GM12873 (cell line): Measurements from ENCODE around the gene SEC22C.

ENCODE experiments used
- TF ChIP-seq, protein P1 (sequence below): IDR thresholded peaks from 2 replicates; pipeline ENCODE4 v1.5.1; 2012; ENCODE audit warnings: low read depth, mild to moderate bottlenecking, moderate library complexity, low read length, control low read depth; ENCODE audit not compliant: insufficient read depth; ENCODE audit errors: missing control alignments

The SEC22C gene

DNA sequence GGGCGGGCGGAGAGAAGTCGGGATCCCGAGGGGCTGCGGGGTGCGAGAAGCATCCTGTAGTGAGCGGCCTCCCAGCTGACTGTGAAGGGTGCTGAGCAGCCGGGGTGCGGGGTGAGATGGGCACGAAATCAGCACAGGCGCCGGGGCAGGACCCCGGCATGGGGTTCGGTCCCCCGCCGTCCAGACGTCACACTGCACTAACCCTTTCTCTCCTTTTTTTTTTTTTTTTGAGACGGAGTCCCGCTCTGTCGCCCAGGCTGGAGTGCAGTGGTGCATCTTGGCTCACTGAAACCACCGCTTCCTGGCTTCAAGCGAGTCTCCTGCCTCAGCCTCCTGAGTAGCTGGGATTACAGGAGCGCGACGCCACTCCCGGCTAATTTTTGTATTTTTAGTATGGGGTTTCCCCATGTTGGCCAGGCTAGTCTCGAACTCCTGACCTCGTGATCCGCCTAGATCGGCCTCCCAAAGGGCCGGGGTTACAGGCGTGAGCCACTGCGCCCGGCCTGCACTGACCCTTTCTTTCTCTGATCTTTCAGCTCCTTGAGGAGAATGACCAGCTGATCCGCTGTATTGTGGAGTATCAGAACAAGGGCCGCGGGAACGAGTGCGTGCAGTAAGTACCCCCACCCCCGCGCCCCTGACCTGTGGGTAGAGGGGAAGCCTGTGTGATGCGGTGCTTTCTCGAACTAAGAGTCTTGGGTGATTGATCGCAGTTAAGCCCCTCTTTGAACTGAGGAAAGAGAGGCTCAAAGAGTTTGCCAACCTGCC is 9.4 kb upstream of the SEC22C start:
- TF ChIP-seq, protein P1, sequence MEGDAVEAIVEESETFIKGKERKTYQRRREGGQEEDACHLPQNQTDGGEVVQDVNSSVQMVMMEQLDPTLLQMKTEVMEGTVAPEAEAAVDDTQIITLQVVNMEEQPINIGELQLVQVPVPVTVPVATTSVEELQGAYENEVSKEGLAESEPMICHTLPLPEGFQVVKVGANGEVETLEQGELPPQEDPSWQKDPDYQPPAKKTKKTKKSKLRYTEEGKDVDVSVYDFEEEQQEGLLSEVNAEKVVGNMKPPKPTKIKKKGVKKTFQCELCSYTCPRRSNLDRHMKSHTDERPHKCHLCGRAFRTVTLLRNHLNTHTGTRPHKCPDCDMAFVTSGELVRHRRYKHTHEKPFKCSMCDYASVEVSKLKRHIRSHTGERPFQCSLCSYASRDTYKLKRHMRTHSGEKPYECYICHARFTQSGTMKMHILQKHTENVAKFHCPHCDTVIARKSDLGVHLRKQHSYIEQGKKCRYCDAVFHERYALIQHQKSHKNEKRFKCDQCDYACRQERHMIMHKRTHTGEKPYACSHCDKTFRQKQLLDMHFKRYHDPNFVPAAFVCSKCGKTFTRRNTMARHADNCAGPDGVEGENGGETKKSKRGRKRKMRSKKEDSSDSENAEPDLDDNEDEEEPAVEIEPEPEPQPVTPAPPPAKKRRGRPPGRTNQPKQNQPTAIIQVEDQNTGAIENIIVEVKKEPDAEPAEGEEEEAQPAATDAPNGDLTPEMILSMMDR, result no peak

DNA sequence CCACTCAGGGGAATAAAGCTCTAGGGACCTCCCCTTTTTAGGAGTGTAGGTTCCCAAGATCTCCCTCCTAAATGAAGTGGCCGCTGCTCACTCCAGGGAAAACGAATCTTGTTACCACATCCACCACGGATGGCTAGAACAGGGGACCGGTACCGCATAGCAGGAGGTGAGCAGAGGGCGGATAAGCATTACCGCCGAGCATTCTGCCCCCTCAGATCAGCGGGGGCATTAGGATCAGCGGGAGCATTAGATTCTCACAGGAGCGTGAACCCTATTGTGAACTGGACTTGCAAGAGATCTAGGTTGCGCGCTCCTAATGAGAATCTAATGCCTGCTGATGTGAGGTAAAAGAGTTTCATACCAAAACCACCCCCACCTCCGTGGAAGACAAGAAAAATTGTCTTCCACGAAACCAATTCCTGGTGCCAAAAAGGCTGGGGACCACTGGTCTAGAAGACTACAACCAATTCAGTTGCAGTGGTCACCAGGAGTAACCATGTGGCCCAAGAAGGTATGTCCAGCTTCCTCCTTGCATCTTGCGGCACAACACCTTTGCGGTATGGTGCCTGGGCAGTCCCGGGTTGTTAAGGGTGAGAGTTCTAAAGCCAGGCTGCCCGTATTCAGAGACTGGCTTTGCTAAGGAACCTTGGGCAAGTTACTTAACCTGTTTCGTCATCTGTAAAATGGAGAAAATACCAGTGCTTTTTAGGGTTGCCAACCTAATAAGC is 7.8 kb upstream of the SEC22C start:
- TF ChIP-seq, protein P1, result no peak

DNA sequence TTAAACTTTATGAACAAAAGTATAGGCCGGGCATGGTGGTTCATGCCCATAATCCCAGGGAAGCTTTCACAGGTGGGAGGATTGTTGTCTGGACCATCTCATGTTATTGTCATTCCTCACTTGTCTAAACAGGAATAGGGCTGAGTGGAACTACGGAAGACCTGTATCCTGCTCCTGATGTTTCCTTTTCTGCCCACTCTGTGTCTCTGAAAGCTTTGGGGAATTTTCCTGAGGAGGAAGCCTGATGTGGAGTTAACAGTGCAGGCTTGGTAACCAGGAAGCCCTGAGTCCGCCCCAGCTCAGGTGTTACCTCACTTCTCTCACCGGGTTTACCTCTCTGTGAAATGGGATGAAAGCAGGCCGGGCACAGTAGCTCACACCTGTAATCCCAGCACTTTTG is 6.9 kb upstream of the SEC22C start:
- TF ChIP-seq, protein P1, result no peak

DNA sequence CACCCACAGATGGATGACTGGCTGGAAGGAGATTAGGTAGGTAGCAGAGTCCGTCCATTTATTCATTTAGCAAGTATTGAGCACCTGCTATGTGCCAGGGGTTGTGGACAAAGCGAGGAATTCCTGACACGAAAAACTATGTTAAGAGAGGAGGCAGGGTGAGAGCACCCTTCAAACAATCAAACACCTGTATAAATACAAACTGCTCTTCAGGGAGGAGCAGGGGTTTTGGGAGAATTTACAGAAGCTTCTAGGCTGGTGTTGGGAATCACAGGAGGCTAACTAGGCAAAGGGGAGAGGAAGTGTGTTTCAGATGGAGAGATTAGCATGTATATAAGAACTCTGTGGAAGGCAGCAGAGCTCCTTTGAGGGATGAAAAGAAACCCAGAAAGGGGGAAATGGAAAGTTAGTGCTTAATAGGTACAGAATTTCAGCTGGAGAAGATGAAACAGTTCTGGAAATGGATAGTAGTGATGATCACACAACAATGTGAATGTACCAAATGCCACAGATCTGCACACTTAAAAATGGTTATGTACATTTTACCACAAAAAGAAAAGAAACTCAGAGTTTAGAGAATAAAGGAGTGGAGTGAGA is 805 bp upstream of the SEC22C start:
- TF ChIP-seq, protein P1, result no peak

DNA sequence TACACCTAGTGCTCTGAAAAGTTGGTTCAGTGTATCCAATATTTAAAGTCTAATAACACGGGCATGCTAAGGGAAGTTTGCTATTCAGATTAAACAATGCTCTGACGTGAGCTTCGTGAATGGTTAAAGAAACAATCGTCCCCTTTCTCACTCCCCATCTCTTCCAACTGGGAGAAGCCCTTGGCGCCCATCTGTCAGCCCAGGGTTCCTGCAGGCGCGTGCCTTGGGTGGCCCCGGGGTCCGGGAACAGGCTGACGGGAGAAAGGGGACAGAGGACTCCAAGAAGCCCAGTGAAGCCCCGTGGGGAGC is 413 bp downstream of the SEC22C start:
- TF ChIP-seq, protein P1, result no peak

DNA sequence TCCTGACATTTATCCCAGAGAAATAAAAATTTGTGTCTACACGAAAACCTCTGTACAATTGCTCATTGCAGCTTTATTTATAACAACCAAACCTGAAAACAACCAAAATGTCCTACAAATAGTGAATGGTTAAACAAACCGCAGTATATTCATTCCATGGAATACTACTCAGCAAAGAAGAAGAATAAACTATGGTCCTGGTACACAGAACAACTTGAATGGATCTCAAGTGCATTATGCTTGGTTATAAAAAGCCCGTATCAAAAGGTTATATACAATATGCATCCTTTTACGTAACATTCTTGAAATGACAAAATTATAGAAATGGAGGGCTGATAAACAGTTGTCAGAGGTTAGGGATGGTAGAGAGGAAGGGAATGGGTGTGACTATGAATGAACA is 3.7 kb downstream of the SEC22C start:
- TF ChIP-seq, protein P1, result no peak

DNA sequence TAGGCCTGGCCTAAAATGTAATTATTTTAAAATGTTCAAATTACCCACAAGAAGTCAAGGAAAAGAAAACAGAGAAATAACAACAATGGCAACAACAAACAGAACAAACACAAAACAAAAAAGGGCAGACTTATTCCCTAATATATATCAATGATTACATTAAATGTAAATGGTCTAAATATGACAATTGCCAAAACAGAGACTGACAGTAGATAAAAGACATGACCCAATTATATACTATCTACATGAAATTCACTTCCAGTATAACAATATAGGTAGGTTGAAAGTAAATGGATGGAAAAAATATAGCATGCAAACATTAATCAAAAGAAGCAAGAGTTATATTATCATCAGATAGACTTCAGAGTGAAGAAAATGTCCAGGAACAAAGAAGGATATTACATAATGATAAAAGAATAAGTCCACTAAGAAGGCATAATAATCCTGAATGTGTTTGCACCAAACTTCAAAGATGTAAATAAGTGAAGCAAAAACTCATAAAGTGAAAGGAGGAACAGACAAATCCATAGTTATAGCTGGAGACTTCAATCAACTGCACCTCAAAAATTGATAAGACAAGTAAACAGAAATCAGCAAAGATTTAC is 6.5 kb downstream of the SEC22C start:
- TF ChIP-seq, protein P1, result no peak
